ENCODE measurements around the gene AQP2. TPM values are rescaled to one million over a fixed set of nuclear protein-coding genes. Genes with fewer than 3 reads are reported as not detected.

AQP2 gene
- total and polyA plus RNA-seq, 2 donors (not counting 1 experiment from before 2014, with no cell fraction given): not detected

DNA sequence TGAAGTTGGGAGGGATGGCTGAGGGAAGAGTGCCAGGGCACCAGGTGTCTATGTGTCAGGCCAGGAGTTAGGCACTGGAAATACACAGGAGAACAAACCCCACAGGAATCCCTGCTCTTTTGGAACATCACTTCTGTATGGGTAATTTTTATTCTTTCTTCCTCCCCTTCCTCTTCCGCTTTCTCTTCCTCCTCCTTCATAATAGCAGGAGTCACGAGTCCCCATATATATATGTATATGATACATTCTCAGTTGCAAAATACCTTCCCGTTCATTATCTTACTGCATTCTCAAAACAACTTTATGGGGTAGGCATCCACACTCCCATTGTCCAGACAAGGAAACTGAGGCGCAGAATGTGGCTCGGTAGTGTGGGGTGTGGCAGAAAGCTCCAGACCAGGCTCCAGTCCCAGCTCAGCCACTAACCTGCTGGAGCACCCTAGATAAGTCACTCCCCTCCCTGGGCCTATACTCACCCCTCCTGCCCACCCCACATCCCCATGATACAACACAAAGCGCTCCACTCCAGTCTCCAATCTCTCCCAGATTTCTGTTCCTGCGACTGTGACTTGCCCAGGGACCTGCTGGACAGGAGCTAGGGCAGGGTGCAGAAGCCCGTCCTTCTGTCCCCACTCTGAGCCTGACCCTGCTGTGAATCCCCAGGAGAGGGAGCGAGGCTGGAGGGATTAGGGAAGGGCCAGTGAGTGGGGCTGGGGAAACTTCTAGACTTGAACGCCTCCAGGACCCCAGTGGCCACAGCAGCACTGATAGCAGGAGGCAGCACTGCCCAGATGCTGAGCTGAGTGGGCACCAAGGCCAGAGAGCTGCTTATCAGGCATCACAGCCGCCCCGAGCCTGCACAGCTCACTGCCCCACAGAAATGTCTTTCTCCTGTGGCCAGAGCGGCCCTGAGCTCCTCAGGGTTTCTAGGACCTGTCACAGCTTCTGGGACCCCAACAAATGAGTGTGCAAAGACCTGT lies 1.4 kb upstream of the AQP2 start:
- Mint-ChIP-seq H3K4me1 (peaks cover 8% of the 10 kb centered on the region), H3K9me3 (ENCODE audit: insufficient read depth) (no peaks in the 10 kb centered on the region), H3K27me3 (peaks cover 16% of the 10 kb centered on the region), H3K4me3 (no peak overlapping the region), H3K27ac (no peak overlapping the region)
- no peak for DNase-seq
- intact Hi-C loops (cut with micrococcal nuclease): no loop called here
- Histone ChIP-seq H3K4me2 (replicated peaks; ENCODE audit: low read depth, low read length, poor library complexity, severe bottlenecking) (no peak overlapping the region), H2AFZ (ENCODE audit: insufficient read depth, low read depth, low read length, poor library complexity, severe bottlenecking) (no peak overlapping the region), H3K36me3 (replicated peaks in 1 of 2; ENCODE audit: control extremely low read depth in 1 of 2, control insufficient read depth in 1 of 2, extremely low read depth in 1 of 2, insufficient read depth in 2 of 2, low read length in 1 of 2) (no peaks in the 10 kb centered on the region), H3K9ac (ENCODE audit: low read length) (no peak overlapping the region), H3K27me3 (replicated peaks in 1 of 4; ENCODE audit: control extremely low read depth in 1 of 4, control insufficient read depth in 3 of 4, insufficient read depth in 4 of 4, low read length in 3 of 4) (peaks cover 0 to 28% (median 6%) of the 10 kb centered on the region in 4 experiments), H3K79me2 (ENCODE audit: control insufficient read depth, insufficient read depth, low read length) (no peaks in the 10 kb centered on the region), H3K27ac (ENCODE audit: low read length in 2 of 2) (no peak overlapping the region), H4K20me1 (ENCODE audit: control insufficient read depth, insufficient read depth, low read length, poor library complexity, severe bottlenecking) (no peaks in the 10 kb centered on the region), H3K4me1 (ENCODE audit: control insufficient read depth in 2 of 2, insufficient read depth in 2 of 2, low read length in 2 of 2) (peaks cover 0 to 8% of the 10 kb centered on the region in 2 donors), H3K4me3 (ENCODE audit: control extremely low read depth in 1 of 5, extremely low read depth in 1 of 5, insufficient read depth in 1 of 5, low read depth in 2 of 5, low read length in 4 of 5) (no peak overlapping the region), H3K9me3 (ENCODE audit: control extremely low read depth in 1 of 3, control insufficient read depth in 2 of 3, insufficient read depth in 1 of 3, low read length in 2 of 3) (no peaks in the 10 kb centered on the region)
- 95% methylated on average over 7 of the region's 13 CpGs for WGBS (ENCODE audit: insufficient coverage)
- ChIA-PET CTCF (interaction anchor here (0.6 to 1.7 kb wide), 2 partner anchors 18 to 49 kb away, joined by 4 to 7 read pairs; no protein-coding TSS in a partner anchor), POLR2A (no interaction called here)
- ATAC-seq (ENCODE audit: low read depth): no peak
- TF ChIP-seq EZH2 (IDR thresholded peaks at IDR 0.05; ENCODE audit: borderline replicate concordance, insufficient read depth, low read depth, low read length, poor library complexity, severe bottlenecking): no peak
- TF ChIP-seq, protein P1, sequence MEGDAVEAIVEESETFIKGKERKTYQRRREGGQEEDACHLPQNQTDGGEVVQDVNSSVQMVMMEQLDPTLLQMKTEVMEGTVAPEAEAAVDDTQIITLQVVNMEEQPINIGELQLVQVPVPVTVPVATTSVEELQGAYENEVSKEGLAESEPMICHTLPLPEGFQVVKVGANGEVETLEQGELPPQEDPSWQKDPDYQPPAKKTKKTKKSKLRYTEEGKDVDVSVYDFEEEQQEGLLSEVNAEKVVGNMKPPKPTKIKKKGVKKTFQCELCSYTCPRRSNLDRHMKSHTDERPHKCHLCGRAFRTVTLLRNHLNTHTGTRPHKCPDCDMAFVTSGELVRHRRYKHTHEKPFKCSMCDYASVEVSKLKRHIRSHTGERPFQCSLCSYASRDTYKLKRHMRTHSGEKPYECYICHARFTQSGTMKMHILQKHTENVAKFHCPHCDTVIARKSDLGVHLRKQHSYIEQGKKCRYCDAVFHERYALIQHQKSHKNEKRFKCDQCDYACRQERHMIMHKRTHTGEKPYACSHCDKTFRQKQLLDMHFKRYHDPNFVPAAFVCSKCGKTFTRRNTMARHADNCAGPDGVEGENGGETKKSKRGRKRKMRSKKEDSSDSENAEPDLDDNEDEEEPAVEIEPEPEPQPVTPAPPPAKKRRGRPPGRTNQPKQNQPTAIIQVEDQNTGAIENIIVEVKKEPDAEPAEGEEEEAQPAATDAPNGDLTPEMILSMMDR (IDR thresholded peaks at IDR 0.05): no peak

DNA sequence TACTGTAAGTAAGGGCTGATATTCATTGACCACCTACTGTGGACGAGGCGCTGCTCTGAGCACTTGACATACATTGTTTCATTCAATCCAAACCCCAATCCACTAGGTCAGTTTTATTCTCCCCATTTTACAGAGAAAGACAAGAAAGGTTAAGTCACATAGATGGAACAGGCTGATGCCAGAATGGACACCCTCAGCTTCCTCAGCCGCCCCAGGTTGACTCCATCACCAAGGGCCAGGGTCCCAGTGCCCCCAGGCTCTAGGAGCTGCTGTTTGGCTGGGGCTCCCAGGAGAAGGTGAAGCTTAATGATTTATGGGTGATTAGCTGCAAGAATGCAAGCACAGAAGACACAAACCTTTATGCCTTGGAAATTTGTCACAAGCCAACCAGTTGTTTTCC lies 671 bp upstream of the AQP2 start:
- no peaks in the 10 kb centered on the region for H3K79me2 ChIP-seq (ENCODE audit: control insufficient read depth, insufficient read depth, low read length)
- no peaks in the 10 kb centered on the region for H3K9me3 ChIP-seq (ENCODE audit: control extremely low read depth in 1 of 3, control insufficient read depth in 2 of 3, insufficient read depth in 1 of 3, low read length in 2 of 3)
- intact Hi-C loops (cut with micrococcal nuclease): no loop called here
- TF ChIP-seq, protein P1 (IDR thresholded peaks at IDR 0.05): no peak
- TF ChIP-seq EZH2 (IDR thresholded peaks at IDR 0.05; ENCODE audit: borderline replicate concordance, insufficient read depth, low read depth, low read length, poor library complexity, severe bottlenecking): no peak
- no peak overlapping the region for H3K27ac ChIP-seq (ENCODE audit: low read length in 2 of 2)
- H3K4me1 Mint-ChIP-seq: peaks cover 8% of the 10 kb centered on the region
- H4K20me1 ChIP-seq (ENCODE audit: control insufficient read depth, insufficient read depth, low read length, poor library complexity, severe bottlenecking): no peaks in the 10 kb centered on the region
- peaks cover 0 to 33% (median 12%) of the 10 kb centered on the region in 4 experiments for H3K27me3 ChIP-seq (replicated peaks in 1 of 4; ENCODE audit: control extremely low read depth in 1 of 4, control insufficient read depth in 3 of 4, insufficient read depth in 4 of 4, low read length in 3 of 4)
- no peak overlapping the region for H3K4me2 ChIP-seq (replicated peaks; ENCODE audit: low read depth, low read length, poor library complexity, severe bottlenecking)
- ChIA-PET POLR2A (no interaction called here), CTCF (interaction anchor here (1.7 kb wide), 1 partner anchor 17 kb away, joined by 7 read pairs; no protein-coding TSS in a partner anchor)
- no peak overlapping the region for H3K4me3 Mint-ChIP-seq
- H3K9me3 Mint-ChIP-seq (ENCODE audit: insufficient read depth): no peaks in the 10 kb centered on the region
- no peak overlapping the region for H3K9ac ChIP-seq (ENCODE audit: low read length)
- ATAC-seq (ENCODE audit: low read depth): no peak
- 96% methylated on average over 3 of the region's 3 CpGs for WGBS (ENCODE audit: insufficient coverage)
- H3K36me3 ChIP-seq (replicated peaks in 1 of 2; ENCODE audit: control extremely low read depth in 1 of 2, control insufficient read depth in 1 of 2, extremely low read depth in 1 of 2, insufficient read depth in 2 of 2, low read length in 1 of 2): no peaks in the 10 kb centered on the region
- H2AFZ ChIP-seq (ENCODE audit: insufficient read depth, low read depth, low read length, poor library complexity, severe bottlenecking): no peak overlapping the region
- no peak overlapping the region for H3K4me3 ChIP-seq (ENCODE audit: control extremely low read depth in 1 of 5, extremely low read depth in 1 of 5, insufficient read depth in 1 of 5, low read depth in 2 of 5, low read length in 4 of 5)
- DNase-seq: no peak
- peaks cover 0 to 8% of the 10 kb centered on the region in 2 donors for H3K4me1 ChIP-seq (ENCODE audit: control insufficient read depth in 2 of 2, insufficient read depth in 2 of 2, low read length in 2 of 2)
- H3K27me3 Mint-ChIP-seq: peaks cover 23% of the 10 kb centered on the region
- no peak overlapping the region for H3K27ac Mint-ChIP-seq
